C1 segment of cervical spinal cord (tissue), 14 donors: ENCODE results near the gene SQSTM1.

Source experiments
- DNase-seq, 14 donors: peaks; one replicate each; lab custom pipeline; 2025; lab: John Stamatoyannopoulos, UW

The SQSTM1 gene

DNA sequence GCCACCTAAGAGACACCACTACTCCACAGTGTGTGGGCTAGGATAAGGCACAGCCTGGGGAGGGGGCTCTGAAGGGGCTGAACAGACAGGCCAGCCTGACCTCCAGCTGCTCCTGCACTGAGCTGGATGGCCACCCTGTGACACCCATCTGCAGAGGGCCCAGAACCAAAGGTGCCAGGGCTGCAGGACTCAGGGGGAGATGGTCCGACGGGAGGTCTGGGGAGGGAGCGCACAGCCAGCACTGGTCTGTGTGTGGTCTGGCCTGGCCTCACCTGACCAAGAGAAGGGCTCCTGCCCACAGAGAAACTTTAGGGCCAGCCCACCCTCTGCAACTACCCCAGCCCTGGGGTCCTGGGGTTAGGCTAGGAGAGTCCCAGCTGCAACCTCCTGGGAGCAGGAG lies 26.1 kb upstream of the SQSTM1 start:
- DNase-seq = peak in 1 of 14 donors; percentile 40

DNA sequence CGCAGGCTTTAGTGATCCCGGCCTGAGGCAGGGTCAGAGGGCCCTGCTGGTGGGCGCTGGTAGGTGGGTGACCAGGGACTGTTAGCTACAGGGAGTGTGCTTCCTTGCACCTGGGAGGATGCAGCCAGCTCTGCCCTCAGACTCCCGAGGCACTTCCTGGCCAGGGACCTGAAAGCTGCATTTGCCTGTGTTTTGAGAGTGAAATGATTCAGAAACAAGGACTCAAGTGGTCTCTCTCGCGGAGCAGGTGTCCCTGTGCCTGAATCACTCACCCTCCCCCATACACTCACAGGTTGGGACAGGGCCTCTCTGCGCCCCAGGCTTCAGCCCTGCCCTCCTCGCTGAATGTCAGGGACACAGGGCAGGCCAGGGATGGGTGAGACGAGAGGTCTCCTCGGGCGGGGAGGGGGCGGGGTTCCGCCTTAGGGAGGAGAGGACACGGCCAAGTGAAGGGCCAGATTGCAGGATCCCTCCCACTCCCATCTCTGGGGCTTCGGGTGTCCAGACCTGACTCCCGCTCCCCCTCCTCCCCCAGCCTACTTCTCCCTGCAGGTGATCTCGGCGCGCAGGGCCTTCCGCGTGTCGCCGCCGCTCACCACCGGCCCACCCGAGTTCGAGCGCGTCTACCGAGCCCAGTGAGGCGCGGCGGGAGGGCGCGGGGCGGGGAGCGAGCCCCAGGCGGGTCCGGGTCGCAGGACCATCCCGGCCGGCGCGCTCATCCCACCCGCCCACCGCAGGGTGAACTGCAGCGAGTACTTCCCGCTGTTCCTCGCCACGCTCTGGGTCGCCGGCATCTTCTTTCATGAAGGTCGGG lies 25.4 kb upstream of the SQSTM1 start:
- DNase-seq = peak in 3 of 14 donors; percentile 26 to 43 (median 40)

DNA sequence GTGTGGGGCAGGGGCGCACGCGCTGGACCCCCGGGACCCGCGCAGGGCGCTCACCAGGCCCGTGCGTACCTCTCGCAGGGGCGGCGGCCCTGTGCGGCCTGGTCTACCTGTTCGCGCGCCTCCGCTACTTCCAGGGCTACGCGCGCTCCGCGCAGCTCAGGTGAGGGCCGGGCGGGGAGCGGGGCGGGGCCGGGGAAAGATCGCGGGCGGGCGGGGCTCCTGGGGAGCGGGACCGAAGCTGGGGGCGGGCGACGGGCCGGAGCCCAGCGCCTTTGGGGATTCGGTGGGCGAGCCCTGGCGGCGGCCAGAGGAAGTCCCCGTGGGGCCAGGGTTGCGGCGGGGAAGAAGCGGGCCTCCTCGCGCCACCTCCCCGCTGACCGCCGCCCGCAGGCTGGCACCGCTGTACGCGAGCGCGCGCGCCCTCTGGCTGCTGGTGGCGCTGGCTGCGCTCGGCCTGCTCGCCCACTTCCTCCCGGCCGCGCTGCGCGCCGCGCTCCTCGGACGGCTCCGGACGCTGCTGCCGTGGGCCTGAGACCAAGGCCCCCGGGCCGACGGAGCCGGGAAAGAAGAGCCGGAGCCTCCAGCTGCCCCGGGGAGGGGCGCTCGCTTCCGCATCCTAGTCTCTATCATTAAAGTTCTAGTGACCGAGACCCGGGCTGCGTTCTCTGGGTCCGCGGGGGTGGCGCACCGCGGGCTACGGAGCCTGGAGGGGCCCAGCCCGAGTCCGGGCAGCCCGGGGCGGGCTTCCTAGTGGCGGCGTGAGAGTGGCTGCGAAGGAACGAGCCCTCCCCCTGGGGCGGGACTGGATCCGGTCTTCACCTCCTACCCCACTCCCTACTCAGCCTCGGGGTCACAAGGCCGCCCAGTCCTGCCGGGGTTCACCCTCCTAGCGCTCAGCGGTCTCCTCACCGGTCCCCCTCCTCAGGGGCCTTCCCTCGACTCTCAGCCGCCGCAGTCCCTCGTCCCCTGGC lies 24.6 kb upstream of the SQSTM1 start:
- peak in 13 of 14 donors; percentile 31 to 84 (median 64) for DNase-seq

DNA sequence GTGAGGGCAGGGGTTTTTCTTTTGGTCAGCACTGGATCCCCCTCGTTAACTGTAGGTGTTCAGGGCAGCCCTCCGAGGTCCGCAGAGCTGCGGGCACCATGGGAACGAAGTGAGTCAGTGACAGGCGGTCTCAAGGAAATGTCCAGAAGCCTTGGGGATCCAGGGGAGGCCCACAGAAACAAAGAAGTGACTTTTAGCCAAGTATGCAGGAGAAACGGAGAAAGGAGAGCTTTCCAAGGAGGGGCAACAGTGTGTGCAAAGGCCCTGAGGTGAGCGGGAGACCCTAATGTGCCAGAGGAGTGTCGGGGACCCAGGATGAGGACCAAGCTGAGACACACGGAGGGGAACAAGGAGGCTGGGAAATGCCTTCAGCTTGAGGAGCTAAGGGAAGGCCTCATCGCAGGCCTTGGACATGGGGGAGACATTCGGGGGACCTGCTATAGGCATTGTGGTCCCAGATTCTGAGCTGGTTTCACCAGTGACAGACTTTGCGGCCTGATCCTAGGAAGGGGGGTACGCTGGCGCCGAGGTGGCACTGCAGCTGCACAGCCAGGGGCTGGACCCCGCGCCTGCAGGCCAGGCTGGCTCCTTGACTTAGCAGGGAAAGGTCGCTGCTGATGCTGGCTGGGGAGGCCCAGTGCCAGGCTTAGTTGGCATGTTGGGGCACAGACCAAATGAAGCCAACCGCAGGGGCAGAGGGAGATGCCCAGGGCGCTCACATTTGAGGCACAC lies 23.7 kb upstream of the SQSTM1 start:
- no peak for DNase-seq

DNA sequence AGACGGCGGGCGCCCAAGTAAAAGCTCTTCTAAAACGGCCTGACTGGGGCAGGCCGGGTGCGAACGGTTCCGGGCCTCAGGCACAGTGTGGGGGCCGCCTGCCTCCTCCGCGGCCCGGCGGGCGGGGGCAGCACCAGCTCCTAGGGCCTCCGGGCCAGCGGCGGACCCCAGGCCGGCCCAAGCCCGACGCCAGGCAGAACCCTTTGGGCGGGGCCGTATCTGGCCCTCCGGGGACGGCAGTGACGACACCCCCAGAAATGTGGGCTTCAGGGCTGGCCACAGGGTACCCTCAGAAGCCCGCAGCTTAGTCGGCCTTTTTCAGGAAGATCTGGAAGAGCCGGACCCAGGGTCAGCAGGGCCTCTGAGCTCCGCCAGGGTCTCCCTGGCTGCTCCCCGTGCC lies 23.0 kb upstream of the SQSTM1 start:
- no peak for DNase-seq

DNA sequence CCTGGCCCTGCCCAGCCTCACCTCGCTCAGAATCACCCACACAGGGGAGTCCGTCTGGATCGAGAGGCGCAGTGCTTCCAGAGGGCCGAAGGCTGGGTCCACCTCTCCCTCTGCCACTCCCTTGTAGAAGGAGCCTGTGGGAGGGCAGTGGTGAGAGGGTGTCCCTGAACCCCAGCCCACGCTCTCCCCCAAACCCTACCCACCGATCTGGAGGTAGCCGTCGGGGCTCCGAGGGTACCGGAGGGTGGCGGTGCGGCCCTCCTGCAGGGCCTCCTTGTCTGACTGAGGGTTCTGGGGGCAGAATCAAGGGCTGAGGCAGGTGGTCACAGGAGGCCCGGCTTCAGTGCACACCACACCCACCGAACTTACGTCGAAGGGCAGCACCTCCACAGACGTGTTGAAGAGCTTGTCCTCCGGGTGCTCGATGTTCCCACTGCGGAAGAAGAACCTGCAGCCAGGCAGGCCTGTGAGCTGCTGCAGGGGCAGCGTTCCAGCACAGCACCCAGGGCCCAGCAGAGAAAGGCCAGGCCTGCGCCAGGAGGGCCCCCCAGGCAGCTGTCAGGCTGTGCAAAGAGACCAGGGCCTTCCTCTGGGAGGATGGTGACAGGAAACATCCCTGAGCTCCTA lies 22.4 kb upstream of the SQSTM1 start:
- no peak for DNase-seq

DNA sequence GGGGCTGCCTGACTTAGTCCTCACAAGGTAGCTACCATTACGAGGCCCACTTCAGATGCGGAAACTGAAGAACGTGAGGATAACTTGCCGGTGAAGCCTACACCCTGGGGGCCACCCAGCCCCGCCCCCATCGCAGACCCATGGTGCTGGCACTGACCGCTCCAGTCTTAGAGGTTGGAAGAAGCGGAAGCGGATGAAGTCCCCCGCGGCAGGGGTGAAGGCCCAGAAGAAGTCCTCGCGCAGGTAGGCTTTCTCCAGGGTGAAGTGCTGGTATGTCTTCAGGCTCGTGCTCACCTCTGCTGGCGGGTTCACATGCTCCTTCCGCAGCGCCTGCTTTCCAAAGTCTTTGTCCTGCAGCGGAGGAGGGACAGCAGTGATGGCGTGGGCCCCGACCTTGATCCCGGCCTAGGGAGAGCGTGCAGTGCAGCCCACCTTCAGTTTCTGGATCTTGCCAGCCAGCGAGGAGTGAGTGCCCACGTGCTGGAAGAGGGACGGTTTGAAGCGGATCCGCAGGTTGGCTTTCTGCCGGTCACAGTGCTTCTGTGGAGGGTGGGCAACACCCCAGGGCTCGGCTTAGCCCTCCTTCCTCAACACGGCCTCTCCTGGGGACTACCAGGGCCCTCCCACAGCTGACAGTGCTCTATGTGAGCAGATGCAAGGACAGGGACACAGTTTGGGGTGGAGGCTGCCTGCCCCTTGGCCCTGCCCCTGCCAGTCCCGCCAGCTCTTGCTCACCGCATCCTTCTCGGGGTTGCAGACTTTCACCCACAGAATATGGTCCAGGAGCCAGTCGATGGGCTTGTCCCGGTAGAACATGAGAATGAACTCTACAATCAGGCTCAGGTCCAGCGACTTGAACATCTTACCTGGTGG lies 21.7 kb upstream of the SQSTM1 start:
- no peak for DNase-seq

DNA sequence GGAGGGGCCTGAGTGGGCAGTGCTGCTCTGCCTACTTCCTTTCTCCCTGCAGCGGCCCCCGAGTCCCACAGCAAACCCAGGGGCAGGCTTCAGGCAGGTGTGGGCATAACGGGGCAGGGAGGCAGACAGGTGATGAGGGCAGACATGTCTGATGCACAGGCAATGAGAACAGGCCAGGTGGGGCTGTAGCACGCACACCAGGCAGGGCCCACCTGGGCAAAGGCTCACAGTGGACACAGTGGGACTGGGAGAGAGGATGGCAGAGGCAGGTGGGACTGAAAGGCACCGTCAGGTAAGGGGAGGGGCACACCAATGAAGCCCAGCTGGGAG lies 21.1 kb upstream of the SQSTM1 start:
- DNase-seq = no peak

DNA sequence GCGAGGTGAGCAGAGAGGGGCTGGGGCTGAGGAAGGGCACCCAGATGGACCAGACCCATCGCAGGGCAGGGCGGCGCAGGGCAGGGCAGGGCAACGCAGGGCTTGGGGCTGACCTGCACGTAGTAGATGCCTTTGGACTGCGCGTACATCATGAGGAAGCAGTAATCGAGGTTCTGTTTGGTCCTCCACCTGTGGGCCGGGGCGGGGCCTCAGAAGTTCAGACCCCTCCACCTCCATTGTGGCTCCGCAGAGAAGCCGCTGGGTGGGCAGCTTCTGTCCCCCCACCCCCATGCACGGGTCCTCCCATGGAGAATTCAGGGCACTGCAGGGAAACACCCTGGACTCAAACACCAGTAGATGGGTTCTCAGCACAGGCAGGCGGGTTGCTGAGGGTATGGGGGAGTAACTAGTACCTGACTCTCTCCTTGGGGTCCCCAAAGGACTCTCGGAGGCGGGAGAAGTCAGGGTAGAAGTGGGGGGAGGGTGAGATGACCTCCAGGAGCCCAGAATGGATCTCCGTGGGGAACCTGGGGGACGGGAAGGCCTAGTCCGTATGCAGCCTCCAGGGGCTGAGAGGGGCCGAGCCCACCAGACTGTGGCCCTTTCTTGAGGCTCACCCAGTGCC lies 20.5 kb upstream of the SQSTM1 start:
- DNase-seq = no peak

DNA sequence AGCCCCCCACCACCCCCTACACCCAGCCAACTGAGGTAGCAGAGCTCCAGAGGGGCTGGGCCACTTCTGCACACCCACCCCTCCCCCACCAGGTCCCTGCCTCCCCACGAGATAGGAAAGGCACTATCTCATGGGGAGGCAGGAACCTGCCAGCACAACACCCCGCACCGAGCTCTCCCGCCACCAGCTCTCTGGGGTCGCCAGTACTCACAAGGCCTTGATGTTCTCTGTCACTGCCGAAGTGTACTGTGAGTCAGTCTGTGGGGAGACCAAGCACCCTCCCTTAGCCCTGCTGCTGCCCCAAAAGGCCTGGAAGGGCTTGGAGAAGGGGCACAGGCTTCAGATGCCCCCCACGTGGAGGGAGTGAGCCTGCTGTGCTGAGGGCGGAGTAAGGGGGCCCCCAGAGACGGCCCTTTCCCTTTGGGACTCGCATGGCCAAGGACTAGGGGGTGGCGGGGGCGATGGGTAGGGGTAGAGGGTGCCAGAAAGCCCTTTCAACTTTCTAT lies 20.0 kb upstream of the SQSTM1 start:
- no peak for DNase-seq

DNA sequence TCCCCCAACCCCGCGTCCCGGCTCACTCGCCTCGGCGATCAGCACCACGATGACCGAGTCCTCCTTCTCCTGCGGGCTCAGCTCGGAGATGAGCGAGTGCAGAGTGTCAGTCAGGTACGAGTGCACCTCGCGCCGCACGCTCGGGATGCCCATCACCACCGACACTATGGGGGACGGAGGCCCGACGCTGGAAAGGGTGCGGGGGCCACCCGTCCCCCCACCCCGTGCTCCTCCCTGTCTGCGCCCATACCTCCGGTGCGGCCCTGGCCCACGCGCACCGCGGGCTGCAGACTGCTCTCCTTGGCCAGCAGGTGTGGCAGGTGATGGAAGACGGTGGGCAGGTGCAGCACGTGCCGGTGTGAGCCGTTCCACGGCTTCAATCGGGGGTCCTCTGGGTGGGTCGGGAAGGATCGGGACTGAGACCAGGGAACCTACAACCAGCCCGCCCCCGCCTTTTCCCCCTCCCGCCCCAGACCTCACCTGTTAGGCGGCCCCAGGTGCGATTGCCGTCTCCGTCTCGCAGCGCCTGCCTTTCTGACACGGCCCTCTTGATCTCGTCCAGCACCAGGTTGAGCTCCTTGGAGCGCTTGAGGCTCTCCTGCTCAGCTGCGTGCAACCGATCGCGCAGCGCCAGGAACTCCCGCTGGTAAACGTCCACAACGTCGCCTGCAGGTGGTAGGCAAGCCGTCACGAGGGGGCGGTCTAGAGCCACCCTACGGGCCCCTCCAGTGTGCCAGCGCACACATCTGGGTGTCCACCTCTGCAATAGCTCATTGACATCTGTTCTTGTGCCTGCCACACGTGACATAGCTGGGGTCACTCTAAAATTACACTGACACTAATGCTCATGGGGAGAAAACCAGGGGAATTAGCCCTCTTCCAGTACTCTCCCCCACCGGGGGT lies 19.1 kb upstream of the SQSTM1 start:
- DNase-seq = peak in 6 of 14 donors; percentile 5 to 38 (median 28)

DNA sequence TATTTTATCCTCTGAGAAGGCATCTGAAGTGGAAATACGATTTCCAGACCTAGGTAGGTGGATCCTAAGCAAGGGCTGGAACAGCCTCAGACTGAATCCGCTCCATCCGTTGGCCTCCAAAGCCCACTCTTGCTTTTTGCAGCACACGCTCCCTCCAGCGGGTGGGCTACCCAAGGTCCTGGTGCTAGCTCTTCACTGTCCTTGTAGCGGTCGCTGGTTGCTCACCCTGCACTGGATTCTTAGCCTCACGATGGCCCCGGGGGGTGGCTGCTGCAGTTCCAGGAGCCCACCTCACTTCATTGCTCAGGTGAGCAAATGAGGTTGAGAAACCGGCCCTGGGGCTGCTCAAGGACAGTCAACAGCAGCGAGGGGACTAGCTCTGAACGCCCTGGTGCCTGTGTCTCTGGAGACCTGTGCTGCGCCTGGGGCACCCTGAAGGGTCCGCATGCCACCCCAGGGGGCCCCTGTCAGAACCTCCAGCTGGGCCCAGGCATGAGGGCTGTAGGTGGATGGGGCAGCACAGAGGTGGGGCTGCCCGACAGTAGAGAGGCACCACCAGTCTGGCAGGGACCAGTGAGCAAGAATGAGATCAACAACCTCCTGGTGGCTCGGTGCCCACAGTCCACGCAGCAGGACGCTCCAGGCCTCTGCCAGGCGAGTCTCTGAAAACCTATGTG lies 18.4 kb upstream of the SQSTM1 start:
- peak in 1 of 14 donors; percentile 84 for DNase-seq

DNA sequence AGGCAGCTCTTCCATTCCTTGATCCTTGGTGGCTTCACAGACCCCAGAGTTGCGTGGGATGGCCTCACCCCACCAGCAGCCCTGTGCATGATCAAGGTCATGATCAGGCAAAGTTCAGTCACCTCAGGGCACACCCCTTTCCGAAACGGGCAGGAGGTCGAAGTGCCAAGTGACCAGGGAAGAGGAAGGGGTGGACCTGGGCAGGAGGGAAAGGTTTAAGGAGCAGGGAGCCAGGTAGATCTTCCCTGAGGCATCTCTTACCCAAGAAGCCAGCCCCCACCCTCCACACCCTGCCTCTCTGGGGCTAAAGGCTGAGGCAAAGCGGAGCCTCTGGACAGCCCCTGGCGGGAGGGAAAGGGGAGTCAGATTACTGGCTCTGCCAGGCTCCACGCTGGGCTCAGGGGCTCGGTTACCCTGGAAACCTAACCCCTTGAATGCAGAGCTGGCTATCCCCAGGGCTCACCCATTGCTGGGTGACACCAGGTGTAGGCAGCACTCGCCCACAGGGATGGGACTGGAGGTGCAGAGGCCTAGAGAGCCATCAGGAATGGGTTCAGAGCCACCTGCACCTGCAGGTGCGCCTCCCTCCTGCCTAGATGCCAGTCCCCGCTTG lies 17.6 kb upstream of the SQSTM1 start:
- no peak for DNase-seq

DNA sequence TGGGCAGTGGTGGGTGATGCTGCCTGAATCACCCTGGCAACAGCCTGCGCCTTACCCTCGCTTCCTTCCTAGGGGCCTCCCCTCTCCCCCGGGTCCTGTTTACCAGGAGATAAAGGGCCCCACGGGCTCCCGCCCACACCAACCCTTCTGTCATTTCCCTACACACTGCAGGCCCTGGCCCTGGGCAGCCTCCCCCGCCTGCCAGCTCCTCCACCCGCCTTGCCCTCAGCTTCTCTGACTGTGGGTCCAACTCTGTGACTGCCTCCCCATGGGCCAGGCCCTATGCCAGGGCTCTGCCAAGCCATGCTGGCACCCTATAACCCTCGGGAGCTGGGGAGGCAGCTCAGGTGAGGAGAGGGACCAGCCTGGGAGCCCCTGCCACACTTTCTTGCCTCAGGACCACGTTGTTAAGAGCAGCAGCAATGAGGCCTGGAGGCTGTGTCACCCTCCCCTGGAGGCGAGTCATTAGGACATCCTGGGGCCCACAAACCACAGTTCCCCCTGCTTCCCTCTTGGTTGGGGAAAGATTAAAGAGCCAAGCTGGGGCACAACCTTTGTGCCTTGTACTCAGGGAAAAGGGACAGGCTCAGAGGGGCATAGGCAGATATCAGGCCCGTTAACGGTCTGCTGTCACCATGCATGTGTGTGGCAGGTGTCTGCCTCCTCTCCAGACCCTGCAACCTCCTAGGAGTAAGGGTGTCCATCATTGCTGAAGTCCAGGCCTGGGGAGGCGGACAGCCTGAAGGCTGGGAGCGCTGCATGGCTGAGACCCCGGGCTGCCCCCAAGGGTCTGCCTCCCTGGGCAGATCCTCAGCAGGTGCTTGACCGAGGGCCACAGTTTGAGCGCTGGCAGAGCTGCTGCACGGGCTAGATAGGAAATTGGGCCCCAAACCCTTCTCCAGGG lies 16.8 kb upstream of the SQSTM1 start:
- no peak for DNase-seq

DNA sequence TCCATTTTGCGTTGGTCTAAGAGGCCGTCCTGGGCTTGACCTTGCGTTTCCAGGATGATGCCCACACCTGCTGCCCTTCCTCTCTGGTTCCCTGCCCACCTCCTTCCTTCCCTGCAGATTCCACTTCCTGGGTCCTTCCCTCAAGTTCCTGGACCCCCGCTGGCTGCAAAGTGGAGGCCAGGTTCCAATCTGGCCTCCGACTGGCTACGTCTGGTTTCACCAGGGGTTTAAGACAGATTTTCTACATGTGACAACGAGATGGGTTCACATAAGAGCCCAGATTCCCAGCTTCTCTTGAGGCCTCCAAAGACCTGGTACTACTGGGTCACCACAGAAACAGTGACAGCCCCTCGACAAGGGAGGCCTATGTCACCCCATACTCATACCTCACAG lies 16.2 kb upstream of the SQSTM1 start:
- no peak for DNase-seq

DNA sequence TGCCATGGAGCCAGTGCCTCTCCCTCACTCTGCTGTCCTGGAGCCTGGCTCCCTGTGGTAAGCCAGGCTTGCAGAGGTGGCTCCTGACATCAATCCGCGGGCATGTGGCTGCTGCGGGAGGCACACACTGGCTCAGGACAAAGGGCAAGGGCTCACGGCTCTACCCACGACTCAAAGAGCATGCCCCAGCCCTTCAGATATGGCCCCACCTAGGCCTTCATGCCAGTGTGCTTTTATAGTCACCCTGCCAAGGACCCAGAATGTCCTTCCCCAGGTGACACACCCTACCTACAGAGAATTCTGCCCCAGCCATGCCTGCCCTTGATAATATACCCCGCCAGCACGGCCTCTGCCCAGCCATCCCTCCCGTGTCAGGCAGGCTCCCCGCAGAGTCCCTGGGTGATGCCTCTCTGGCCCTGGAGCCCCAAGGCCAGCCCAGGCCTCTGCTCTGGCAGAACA lies 15.6 kb upstream of the SQSTM1 start:
- DNase-seq = no peak
